Measurements from ENCODE around the gene ABAT.
"Not testable (repeated sequence)": the region's sequence is repeated elsewhere in the genome, so short reads cannot be mapped to it uniquely, and the experiment has no call there.

The ABAT gene

GRCh38 chr16:8742068-8742467 lies 67.7 kb downstream of the ABAT start:
- TF ChIP-seq CTCF (IDR thresholded peaks at IDR 0.05; ENCODE audit: low read depth, low read length) = no peak
- no peak overlapping the region for H3K4me3 ChIP-seq (ENCODE audit: low read depth, low read length)

GRCh38 chr16:8748944-8749343 lies 74.5 kb downstream of the ABAT start:
- not testable (repeated sequence) for H3K4me3 ChIP-seq (ENCODE audit: low read depth, low read length)

DNA sequence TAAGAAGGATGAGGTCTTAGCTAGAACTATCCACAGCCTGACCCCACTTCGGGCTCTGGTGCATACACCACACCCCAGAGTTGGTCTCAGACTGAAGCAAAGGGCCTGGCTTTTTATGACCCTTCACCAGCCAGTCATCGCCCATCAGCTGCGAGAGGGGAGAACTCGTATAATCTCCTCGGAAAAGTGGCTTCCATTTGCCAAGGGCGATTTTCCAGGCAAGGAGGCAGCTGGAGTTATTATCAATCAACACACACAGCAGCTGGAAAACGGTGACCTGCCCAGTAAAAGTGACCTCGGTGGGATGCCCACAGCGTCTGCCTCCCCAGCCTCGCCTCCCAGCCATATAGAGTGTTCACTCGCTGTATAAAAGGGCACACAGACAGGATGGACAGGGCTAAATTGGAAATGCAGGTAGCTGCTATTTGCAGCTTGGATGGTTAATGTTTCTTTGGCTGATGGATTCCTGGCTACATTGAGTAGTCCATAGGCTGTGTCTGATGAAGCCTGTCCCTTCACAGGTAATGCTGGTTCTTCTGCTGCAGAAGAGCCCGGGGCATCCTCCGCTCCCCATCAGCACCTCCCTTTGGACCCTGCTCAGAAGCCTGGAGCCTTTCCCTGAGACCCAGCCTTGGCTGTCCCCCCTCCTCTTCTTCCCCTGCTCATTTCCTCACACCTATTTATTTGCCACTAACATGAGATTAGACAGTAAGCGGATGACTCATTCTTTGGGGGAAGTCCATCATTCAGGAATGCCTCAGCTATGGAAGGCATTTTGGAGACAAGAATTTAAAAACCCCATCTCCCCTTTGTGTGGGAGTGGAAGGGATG lies 77.3 kb downstream of the ABAT start:
- no peak for TF ChIP-seq CTCF (IDR thresholded peaks at IDR 0.05; ENCODE audit: low read depth, low read length)
- H3K4me3 ChIP-seq (ENCODE audit: low read depth, low read length) = no peak overlapping the region

GRCh38 chr16:8752706-8753105 lies 78.3 kb downstream of the ABAT start:
- H3K4me3 ChIP-seq (ENCODE audit: low read depth, low read length) = no peak overlapping the region
- no peak for TF ChIP-seq CTCF (IDR thresholded peaks at IDR 0.05; ENCODE audit: low read depth, low read length)

GRCh38 chr16:8753416-8754054 lies 79.1 kb downstream of the ABAT start:
- TF ChIP-seq CTCF (IDR thresholded peaks at IDR 0.05; ENCODE audit: low read depth, low read length) = no peak
- H3K4me3 ChIP-seq (ENCODE audit: low read depth, low read length) = no peak overlapping the region

DNA sequence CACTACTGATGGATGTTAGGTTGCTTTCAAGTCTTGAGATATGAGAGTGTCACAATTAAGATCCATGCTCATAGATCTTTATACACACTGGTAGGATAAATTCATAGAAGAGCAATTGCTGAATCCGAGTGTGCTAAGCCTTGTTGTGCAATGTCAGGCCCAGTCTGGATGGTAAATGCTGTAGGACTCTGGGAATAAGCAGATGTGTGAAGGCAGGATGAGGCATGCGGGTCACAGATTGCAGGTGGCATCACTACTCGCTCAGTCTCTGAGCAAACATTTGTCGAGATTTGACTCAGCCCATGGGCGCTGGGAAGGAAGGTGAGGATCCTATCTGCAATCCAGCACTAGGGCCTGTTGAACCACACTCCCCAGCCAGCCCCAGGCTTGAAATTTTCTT lies 82.3 kb downstream of the ABAT start:
- no peak overlapping the region for H3K4me3 ChIP-seq (ENCODE audit: low read depth, low read length)
- no peak for TF ChIP-seq CTCF (IDR thresholded peaks at IDR 0.05; ENCODE audit: low read depth, low read length)

DNA sequence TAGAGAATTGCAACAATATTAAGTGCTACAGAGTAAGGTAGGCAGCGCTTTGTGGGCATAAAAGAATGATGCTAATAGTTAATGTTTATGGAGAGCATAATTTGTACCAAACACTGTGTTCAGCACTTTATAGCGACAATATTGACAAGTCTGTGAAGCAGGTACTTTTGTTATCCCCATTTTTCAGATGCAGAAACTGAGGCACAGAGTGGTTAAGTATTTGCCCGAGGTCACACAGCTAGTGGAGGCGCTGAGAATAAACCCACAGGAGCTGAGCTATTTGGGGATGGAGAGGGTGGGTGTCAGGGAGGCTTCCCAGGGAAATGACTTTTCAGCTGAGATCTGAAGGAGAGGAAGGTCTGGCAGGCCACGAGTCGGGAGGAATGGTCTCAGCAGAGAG lies 83.6 kb downstream of the ABAT start:
- no peak for TF ChIP-seq CTCF (IDR thresholded peaks at IDR 0.05; ENCODE audit: low read depth, low read length)
- no peak overlapping the region for H3K4me3 ChIP-seq (ENCODE audit: low read depth, low read length)
